ENCODE results near the gene TRMT61B. TPM values are rescaled to one million over a fixed set of nuclear protein-coding genes. Genes with fewer than 3 reads are reported as not detected.

The TRMT61B gene
- total and polyA plus RNA-seq, 10 of the 15 experiments (the other 5 are each of a cell fraction or from before 2014, with no cell fraction given) = 12.8 to 23.7 (median 18.1) TPM

GRCh38 chr2:28810384-28811285 lies 59.5 kb downstream of the TRMT61B start, which contains the start of gene SPDYA:
TSS of gene SPDYA (plus strand) at chr2:28810834. CDS start at chr2:28816015, 5,181 bp downstream.
- ChIA-PET CTCF (interaction anchor here (1.3 to 1.9 kb wide), 3 partner anchors 10 to 217 kb away, joined by 3 to 8 read pairs (median 5); no protein-coding TSS in a partner anchor), POLR2A (interaction anchor here (1.2 kb wide), 1 partner anchor 10 kb away, joined by 3 read pairs; no protein-coding TSS in a partner anchor), SMC1A (ENCODE audit: uncharacterized antibody, unreplicated experiment) (interaction anchor here (1.3 to 2.4 kb wide), 2 partner anchors 9 to 40 kb away, joined by 3 to 12 read pairs; no protein-coding TSS in a partner anchor), RAD21 (ENCODE audit: unreplicated experiment) (interaction anchor here (1.4 kb wide), 1 partner anchor 216 kb away, joined by 4 read pairs; no protein-coding TSS in a partner anchor)
- peak within 1 kb of the TSS; percentile 66 for H3K4me3 ChIP-seq
- H3K4me2 ChIP-seq (ENCODE audit: control insufficient read depth, insufficient read depth) = peak within 1 kb of the TSS; percentile 97
- no peaks in the 10 kb centered on the region; the same call in 2 of the 3 replicates for H3K9me3 ChIP-seq (replicated peaks; ENCODE audit: control insufficient read depth, insufficient read depth, low read length)
- no peaks in the 10 kb centered on the region for H3K79me2 ChIP-seq (ENCODE audit: control insufficient read depth, insufficient read depth, low read length)
- in situ Hi-C loops (cut with MboI) (no loop called here), intact Hi-C loops (cut with micrococcal nuclease; ENCODE audit: unreplicated experiment) (no loop called here)
- no peaks in the 10 kb centered on the region for H3K27me3 ChIP-seq (replicated peaks in 1 of 2; ENCODE audit: control insufficient read depth in 2 of 2, insufficient read depth in 2 of 2, low read length in 1 of 2)
- no peaks in the 10 kb centered on the region; a peak in 1 of 4 replicates for H3K36me3 ChIP-seq (ENCODE audit: control insufficient read depth in 2 of 2, insufficient read depth in 2 of 2, low read length in 1 of 2)
- H2AFZ ChIP-seq (ENCODE audit: control insufficient read depth, low read depth, low read length) = peak within 1 kb of the TSS; percentile 88
- no peak for DNase-seq (ENCODE audit: low read depth, low spot score)
- H3K9ac ChIP-seq (ENCODE audit: control insufficient read depth, insufficient read depth, low read length) = peak within 1 kb of the TSS; percentile 39; the same call in 1 of the 2 replicates
- no TSS peak for BruUV-seq (replicated peaks)
- H3K4me1 ChIP-seq (ENCODE audit: control insufficient read depth, insufficient read depth, low read length) = peaks cover 6% of the 10 kb centered on the region
- 18% methylated on average over 71 of the region's 97 CpGs for WGBS (ENCODE audit: insufficient coverage, insufficient replicate concordance, low lambda C conversion rate, missing lambda C conversion rate)
- no peak within 1 kb of the TSS for H3K27ac ChIP-seq (ENCODE audit: control insufficient read depth, insufficient read depth)
- ATAC-seq = peak; percentile 97
- FAIRE-seq = no peak
- H4K20me1 ChIP-seq (ENCODE audit: control insufficient read depth, insufficient read depth) = no peaks in the 10 kb centered on the region
- TF ChIP-seq NFYB (IDR thresholded peaks at IDR 0.05; ENCODE audit: insufficient read depth, low read depth, low read length) (peak; percentile 73; the same call in 1 of the 2 replicates), USF1 (IDR thresholded peaks at IDR 0.05; ENCODE audit: borderline replicate concordance, extremely low read length, insufficient read depth, low read depth, low read length) (peak; percentile 6), MYB (IDR thresholded peaks at IDR 0.05; ENCODE audit: borderline replicate concordance, low read depth, low read length) (no peak), DPF2 (IDR thresholded peaks at IDR 0.05) (peak; percentile 31; the same call in 1 of the 2 replicates), ZNF622 (IDR thresholded peaks at IDR 0.05) (no peak), JUND (IDR thresholded peaks at IDR 0.05; ENCODE audit: low read depth, low read length) (no peak), POLR2A (IDR thresholded peaks at IDR 0.05; ENCODE audit: low read depth, low read length) (peak; percentile 27; the same call in 1 of the 2 replicates), ZNF24 (IDR thresholded peaks at IDR 0.05) (no peak), SMARCA5 (IDR thresholded peaks at IDR 0.05) (no peak), MTA3 (IDR thresholded peaks at IDR 0.05; ENCODE audit: borderline replicate concordance, low read length) (no peak)
- TF ChIP-seq, protein P1, sequence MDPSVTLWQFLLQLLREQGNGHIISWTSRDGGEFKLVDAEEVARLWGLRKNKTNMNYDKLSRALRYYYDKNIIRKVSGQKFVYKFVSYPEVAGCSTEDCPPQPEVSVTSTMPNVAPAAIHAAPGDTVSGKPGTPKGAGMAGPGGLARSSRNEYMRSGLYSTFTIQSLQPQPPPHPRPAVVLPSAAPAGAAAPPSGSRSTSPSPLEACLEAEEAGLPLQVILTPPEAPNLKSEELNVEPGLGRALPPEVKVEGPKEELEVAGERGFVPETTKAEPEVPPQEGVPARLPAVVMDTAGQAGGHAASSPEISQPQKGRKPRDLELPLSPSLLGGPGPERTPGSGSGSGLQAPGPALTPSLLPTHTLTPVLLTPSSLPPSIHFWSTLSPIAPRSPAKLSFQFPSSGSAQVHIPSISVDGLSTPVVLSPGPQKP (IDR thresholded peaks at IDR 0.05; ENCODE audit: low read depth, low read length) = no peak
- TF ChIP-seq, protein P2, sequence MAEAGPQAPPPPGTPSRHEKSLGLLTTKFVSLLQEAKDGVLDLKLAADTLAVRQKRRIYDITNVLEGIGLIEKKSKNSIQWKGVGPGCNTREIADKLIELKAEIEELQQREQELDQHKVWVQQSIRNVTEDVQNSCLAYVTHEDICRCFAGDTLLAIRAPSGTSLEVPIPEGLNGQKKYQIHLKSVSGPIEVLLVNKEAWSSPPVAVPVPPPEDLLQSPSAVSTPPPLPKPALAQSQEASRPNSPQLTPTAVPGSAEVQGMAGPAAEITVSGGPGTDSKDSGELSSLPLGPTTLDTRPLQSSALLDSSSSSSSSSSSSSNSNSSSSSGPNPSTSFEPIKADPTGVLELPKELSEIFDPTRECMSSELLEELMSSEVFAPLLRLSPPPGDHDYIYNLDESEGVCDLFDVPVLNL (IDR thresholded peaks at IDR 0.05; ENCODE audit: low read depth, low read length) = 0 out of 2 replicates have a peak, but pooled peaks have one; percentile 27
- TF ChIP-seq, protein P3, sequence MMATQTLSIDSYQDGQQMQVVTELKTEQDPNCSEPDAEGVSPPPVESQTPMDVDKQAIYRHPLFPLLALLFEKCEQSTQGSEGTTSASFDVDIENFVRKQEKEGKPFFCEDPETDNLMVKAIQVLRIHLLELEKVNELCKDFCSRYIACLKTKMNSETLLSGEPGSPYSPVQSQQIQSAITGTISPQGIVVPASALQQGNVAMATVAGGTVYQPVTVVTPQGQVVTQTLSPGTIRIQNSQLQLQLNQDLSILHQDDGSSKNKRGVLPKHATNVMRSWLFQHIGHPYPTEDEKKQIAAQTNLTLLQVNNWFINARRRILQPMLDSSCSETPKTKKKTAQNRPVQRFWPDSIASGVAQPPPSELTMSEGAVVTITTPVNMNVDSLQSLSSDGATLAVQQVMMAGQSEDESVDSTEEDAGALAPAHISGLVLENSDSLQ (IDR thresholded peaks at IDR 0.05) = no peak
- TF ChIP-seq, protein P4, sequence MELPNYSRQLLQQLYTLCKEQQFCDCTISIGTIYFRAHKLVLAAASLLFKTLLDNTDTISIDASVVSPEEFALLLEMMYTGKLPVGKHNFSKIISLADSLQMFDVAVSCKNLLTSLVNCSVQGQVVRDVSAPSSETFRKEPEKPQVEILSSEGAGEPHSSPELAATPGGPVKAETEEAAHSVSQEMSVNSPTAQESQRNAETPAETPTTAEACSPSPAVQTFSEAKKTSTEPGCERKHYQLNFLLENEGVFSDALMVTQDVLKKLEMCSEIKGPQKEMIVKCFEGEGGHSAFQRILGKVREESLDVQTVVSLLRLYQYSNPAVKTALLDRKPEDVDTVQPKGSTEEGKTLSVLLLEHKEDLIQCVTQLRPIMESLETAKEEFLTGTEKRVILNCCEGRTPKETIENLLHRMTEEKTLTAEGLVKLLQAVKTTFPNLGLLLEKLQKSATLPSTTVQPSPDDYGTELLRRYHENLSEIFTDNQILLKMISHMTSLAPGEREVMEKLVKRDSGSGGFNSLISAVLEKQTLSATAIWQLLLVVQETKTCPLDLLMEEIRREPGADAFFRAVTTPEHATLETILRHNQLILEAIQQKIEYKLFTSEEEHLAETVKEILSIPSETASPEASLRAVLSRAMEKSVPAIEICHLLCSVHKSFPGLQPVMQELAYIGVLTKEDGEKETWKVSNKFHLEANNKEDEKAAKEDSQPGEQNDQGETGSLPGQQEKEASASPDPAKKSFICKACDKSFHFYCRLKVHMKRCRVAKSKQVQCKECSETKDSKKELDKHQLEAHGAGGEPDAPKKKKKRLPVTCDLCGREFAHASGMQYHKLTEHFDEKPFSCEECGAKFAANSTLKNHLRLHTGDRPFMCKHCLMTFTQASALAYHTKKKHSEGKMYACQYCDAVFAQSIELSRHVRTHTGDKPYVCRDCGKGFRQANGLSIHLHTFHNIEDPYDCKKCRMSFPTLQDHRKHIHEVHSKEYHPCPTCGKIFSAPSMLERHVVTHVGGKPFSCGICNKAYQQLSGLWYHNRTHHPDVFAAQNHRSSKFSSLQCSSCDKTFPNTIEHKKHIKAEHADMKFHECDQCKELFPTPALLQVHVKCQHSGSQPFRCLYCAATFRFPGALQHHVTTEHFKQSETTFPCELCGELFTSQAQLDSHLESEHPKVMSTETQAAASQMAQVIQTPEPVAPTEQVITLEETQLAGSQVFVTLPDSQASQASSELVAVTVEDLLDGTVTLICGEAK (IDR thresholded peaks at IDR 0.05; ENCODE audit: borderline replicate concordance) = no peak

Data from GM12878 (cell line).